Stimulated activated naive B cell treated with anti-CD40 and anti-IgM and Interleukin-4, amounts not matched to agents 10 μg/mL and 1 μg/mL and 100 μg/mL, for 72 hours (primary cell): ENCODE results near the gene CDK6.

Experiments
- ATAC-seq, 2 donors: fragments of 150-1000 bp; cut with Tn5 transposase; replicated peaks; 2 replicates each; pipeline ENCODE4 v1.10.0; 2021; ENCODE audit warnings: moderate library complexity in 1 of 2
- DNase-seq: peaks from one replicate; pipeline ENCODE4 v3.0.0; 2021
- H3K27ac Mint-ChIP-seq: one replicate; pipeline ENCODE4 v1.8.0; 2022; ENCODE audit warnings: mild to moderate bottlenecking, mixed read lengths
- H3K27me3 Mint-ChIP-seq, 2 donors: one replicate each; pipeline ENCODE4 v1.8.0; 2022; ENCODE audit warnings: mixed read lengths in 2 of 2
- H3K36me3 Mint-ChIP-seq, 2 donors: one replicate each; pipeline ENCODE4 v1.8.0; 2022; ENCODE audit warnings: mixed read lengths in 2 of 2, mild to moderate bottlenecking in 1 of 2
- H3K4me1 Mint-ChIP-seq, 2 donors: one replicate each; pipeline ENCODE4 v1.8.0; 2022; ENCODE audit warnings: mixed read lengths in 2 of 2, mild to moderate bottlenecking in 1 of 2
- H3K4me3 Mint-ChIP-seq, 2 donors: one replicate each; pipeline ENCODE4 v1.8.0; 2022; ENCODE audit warnings: mild to moderate bottlenecking in 2 of 2, mixed read lengths in 2 of 2, moderate library complexity in 1 of 2
- H3K9me3 Mint-ChIP-seq, 2 donors: one replicate each; pipeline ENCODE4 v1.8.0; 2022; ENCODE audit warnings: mixed read lengths in 2 of 2, mild to moderate bottlenecking in 1 of 2

Gene CDK6

GRCh38 chr7:92650391-92650790 is 186.0 kb downstream of the CDK6 start:
- Mint-ChIP-seq H3K4me1 (peaks cover 22 to 36% of the 10 kb centered on the region in 2 donors), H3K36me3 (peaks cover 11 to 16% of the 10 kb centered on the region in 2 donors), H3K4me3 (no peak overlapping the region), H3K9me3 (no peaks in the 10 kb centered on the region), H3K27ac (no peak overlapping the region), H3K27me3 (no peaks in the 10 kb centered on the region)
- no peak for DNase-seq
- ATAC-seq, result no peak

- Mint-ChIP-seq H3K4me3 (no peak overlapping the region), H3K4me1 (peaks cover 25 to 38% of the 10 kb centered on the region in 2 donors), H3K27ac (no peak overlapping the region), H3K9me3 (no peaks in the 10 kb centered on the region), H3K27me3 (no peaks in the 10 kb centered on the region), H3K36me3 (peaks cover 7 to 9% of the 10 kb centered on the region in 2 donors)
- DNase-seq, result no peak
- ATAC-seq, result peak; percentile 75 to 84
Observed at GRCh38 chr7:92648067-92648466, 188.3 kb downstream of the CDK6 start.

- Mint-ChIP-seq H3K4me1 (peaks cover 25 to 41% of the 10 kb centered on the region in 2 donors), H3K4me3 (no peak overlapping the region), H3K27me3 (no peaks in the 10 kb centered on the region), H3K36me3 (peaks cover 5 to 11% of the 10 kb centered on the region in 2 donors), H3K27ac (no peak overlapping the region), H3K9me3 (no peaks in the 10 kb centered on the region)
- DNase-seq (no peak), ATAC-seq (no peak)
Observed at GRCh38 chr7:92647652-92648051, 188.7 kb downstream of the CDK6 start.

GRCh38 chr7:92647011-92647625 is 189.3 kb downstream of the CDK6 start:
- ATAC-seq, result peak; percentile 27 to 32
- Mint-ChIP-seq H3K9me3 (no peaks in the 10 kb centered on the region), H3K27ac (no peak overlapping the region), H3K36me3 (peaks cover 5 to 11% of the 10 kb centered on the region in 2 donors), H3K4me3 (peak overlapping the region; percentile 3 to 22), H3K4me1 (peaks cover 29 to 46% of the 10 kb centered on the region in 2 donors), H3K27me3 (no peaks in the 10 kb centered on the region)
- no peak for DNase-seq

- H3K4me3 Mint-ChIP-seq, result no peak overlapping the region
- peaks cover 5 to 9% of the 10 kb centered on the region in 2 donors for H3K36me3 Mint-ChIP-seq
- H3K9me3 Mint-ChIP-seq, result no peaks in the 10 kb centered on the region
- DNase-seq (no peak), ATAC-seq (no peak)
- peaks cover 34 to 56% of the 10 kb centered on the region in 2 donors for H3K4me1 Mint-ChIP-seq
- H3K27me3 Mint-ChIP-seq, result no peaks in the 10 kb centered on the region
- H3K27ac Mint-ChIP-seq, result peak overlapping the region; percentile 59
Observed at GRCh38 chr7:92645114-92646061, 191.0 kb downstream of the CDK6 start.

GRCh38 chr7:92644406-92645113 is 191.8 kb downstream of the CDK6 start:
- Mint-ChIP-seq H3K4me1 (peaks cover 35 to 64% of the 10 kb centered on the region in 2 donors), H3K4me3 (no peak overlapping the region), H3K36me3 (peaks cover 5 to 10% of the 10 kb centered on the region in 2 donors), H3K9me3 (no peaks in the 10 kb centered on the region), H3K27me3 (no peaks in the 10 kb centered on the region), H3K27ac (no peak overlapping the region)
- no peak for ATAC-seq
- DNase-seq, result no peak

GRCh38 chr7:92643821-92644220 is 192.6 kb downstream of the CDK6 start:
- no peaks in the 10 kb centered on the region for H3K9me3 Mint-ChIP-seq
- H3K36me3 Mint-ChIP-seq, result peaks cover 9 to 11% of the 10 kb centered on the region in 2 donors
- H3K27me3 Mint-ChIP-seq, result no peaks in the 10 kb centered on the region
- DNase-seq (no peak), ATAC-seq (no peak)
- H3K4me1 Mint-ChIP-seq, result peaks cover 41 to 72% of the 10 kb centered on the region in 2 donors
- no peak overlapping the region for H3K27ac Mint-ChIP-seq
- no peak overlapping the region for H3K4me3 Mint-ChIP-seq

- no peaks in the 10 kb centered on the region for H3K9me3 Mint-ChIP-seq
- H3K36me3 Mint-ChIP-seq, result peaks cover 7 to 8% of the 10 kb centered on the region in 2 donors
- H3K27me3 Mint-ChIP-seq, result no peaks in the 10 kb centered on the region
- H3K4me3 Mint-ChIP-seq, result peak overlapping the region; percentile 29 to 70
- H3K27ac Mint-ChIP-seq, result peak overlapping the region; percentile 90
- H3K4me1 Mint-ChIP-seq, result peaks cover 33 to 58% of the 10 kb centered on the region in 2 donors
- ATAC-seq (peak; percentile 89), DNase-seq (peak; percentile 58)
Observed at GRCh38 chr7:92641921-92642511, 194.4 kb downstream of the CDK6 start.

- no peak for ATAC-seq
- Mint-ChIP-seq H3K9me3 (no peaks in the 10 kb centered on the region), H3K36me3 (peaks cover 4 to 6% of the 10 kb centered on the region in 2 donors), H3K27me3 (no peaks in the 10 kb centered on the region), H3K4me3 (no peak overlapping the region), H3K4me1 (peaks cover 24 to 53% of the 10 kb centered on the region in 2 donors), H3K27ac (no peak overlapping the region)
- no peak for DNase-seq
Observed at GRCh38 chr7:92639966-92640365, 196.4 kb downstream of the CDK6 start.

- peak; percentile 30 to 32 for ATAC-seq
- Mint-ChIP-seq H3K27ac (peak overlapping the region; percentile 14), H3K9me3 (no peaks in the 10 kb centered on the region), H3K27me3 (no peaks in the 10 kb centered on the region), H3K36me3 (peaks cover 4 to 6% of the 10 kb centered on the region in 2 donors), H3K4me1 (peaks cover 25 to 59% of the 10 kb centered on the region in 2 donors), H3K4me3 (peak overlapping the region in 1 of 2 donors; percentile 63)
- DNase-seq, result no peak
Observed at GRCh38 chr7:92639213-92639896, 197.0 kb downstream of the CDK6 start.

GRCh38 chr7:92636018-92636560 is 200.3 kb downstream of the CDK6 start:
- no peaks in the 10 kb centered on the region for H3K9me3 Mint-ChIP-seq
- peaks cover 1 to 4% of the 10 kb centered on the region in 2 donors for H3K36me3 Mint-ChIP-seq
- H3K27ac Mint-ChIP-seq, result no peak overlapping the region
- peaks cover 33 to 70% of the 10 kb centered on the region in 2 donors for H3K4me1 Mint-ChIP-seq
- DNase-seq, result no peak
- no peak overlapping the region for H3K4me3 Mint-ChIP-seq
- H3K27me3 Mint-ChIP-seq, result no peaks in the 10 kb centered on the region
- ATAC-seq, result no peak

GRCh38 chr7:92635538-92635937 is 200.8 kb downstream of the CDK6 start:
- Mint-ChIP-seq H3K36me3 (peaks cover 1 to 4% of the 10 kb centered on the region in 2 donors), H3K27ac (peak overlapping the region; percentile 87), H3K27me3 (no peaks in the 10 kb centered on the region), H3K4me1 (peaks cover 38 to 73% of the 10 kb centered on the region in 2 donors), H3K4me3 (peak overlapping the region in 1 of 2 donors; percentile 48), H3K9me3 (no peaks in the 10 kb centered on the region)
- no peak for DNase-seq
- ATAC-seq, result no peak

GRCh38 chr7:92634924-92635519 is 201.4 kb downstream of the CDK6 start:
- H3K27me3 Mint-ChIP-seq, result no peaks in the 10 kb centered on the region
- peaks cover 4 to 8% of the 10 kb centered on the region in 2 donors for H3K36me3 Mint-ChIP-seq
- peaks cover 41 to 70% of the 10 kb centered on the region in 2 donors for H3K4me1 Mint-ChIP-seq
- peak overlapping the region; percentile 85 for H3K27ac Mint-ChIP-seq
- peak; percentile 61 to 64 for ATAC-seq
- DNase-seq, result peak; percentile 41
- peak overlapping the region; percentile 62 to 65 for H3K4me3 Mint-ChIP-seq
- H3K9me3 Mint-ChIP-seq, result peaks cover 1 to 3% of the 10 kb centered on the region in 2 donors
